Measurements from ENCODE around the gene GTF2IRD1. TPM values are rescaled to one million over a fixed set of nuclear protein-coding genes. Genes with fewer than 3 reads are reported as not detected.

Gene GTF2IRD1
- total and polyA plus RNA-seq, 9 of the 15 experiments (the other 6 are each of a cell fraction or from before 2014, with no cell fraction given): 9.1 to 30.2 (median 14.0) TPM

GRCh38 chr7:74473116-74473515 lies 19.4 kb downstream of the GTF2IRD1 start:
- H3K9ac ChIP-seq (ENCODE audit: insufficient read depth in 1 of 2, low read depth in 2 of 2, low read length in 2 of 2): peak overlapping the region in 1 of 2 experiments; percentile 61; a peak in 1 of 4 replicates
- ChIA-PET CTCF (ENCODE audit: low intra/inter-chr PET ratio) (no interaction called here), POLR2A (interaction anchor here (1.3 to 1.6 kb wide), 2 partner anchors 10 to 15 kb away, joined by 3 to 8 read pairs; no protein-coding TSS in a partner anchor)
- FAIRE-seq: no peak
- H3K79me2 ChIP-seq (ENCODE audit: control insufficient read depth, insufficient read depth, low read length): peaks cover 4% of the 10 kb centered on the region
- peaks cover 18% of the 10 kb centered on the region; the same call in 1 of the 2 replicates for H4K20me1 ChIP-seq (replicated peaks; ENCODE audit: control insufficient read depth, insufficient read depth, low read length)
- peaks cover 8 to 10% of the 10 kb centered on the region in 2 experiments; a peak in 4 of 5 replicates for H3K4me1 ChIP-seq (replicated peaks in 1 of 2; ENCODE audit: control insufficient read depth in 2 of 2, insufficient read depth in 2 of 2, low read length in 2 of 2)
- no peaks in the 10 kb centered on the region for H3K27me3 ChIP-seq (ENCODE audit: control insufficient read depth in 2 of 2, insufficient read depth in 2 of 2, low read length in 2 of 2)
- no peaks in the 10 kb centered on the region for H3K36me3 ChIP-seq (ENCODE audit: control insufficient read depth, insufficient read depth, low read length)
- TF ChIP-seq ESRRB (CRISPR knock-in tag; IDR thresholded peaks at IDR 0.05; ENCODE audit: borderline replicate concordance) (no peak), ZNF280B (CRISPR knock-in tag; IDR thresholded peaks at IDR 0.05) (no peak), PTTG1 (tag; IDR thresholded peaks at IDR 0.05; ENCODE audit: low read depth) (no peak), MAFF (IDR thresholded peaks at IDR 0.05; ENCODE audit: low read length) (no peak), BRF1 (IDR thresholded peaks at IDR 0.05; ENCODE audit: borderline replicate concordance, extremely low read depth, insufficient read length) (no peak)
- no peaks in the 10 kb centered on the region for H3K9me1 ChIP-seq (ENCODE audit: control insufficient read depth, insufficient read depth, low read length)
- WGBS (ENCODE audit: insufficient coverage, low coverage, missing lambda C conversion rate): 81% methylated on average over 5 of the region's 5 CpGs
- intact Hi-C loops (cut with micrococcal nuclease): no loop called here
- ATAC-seq: peak; percentile 41
- no TSS peak for BruUV-seq (replicated peaks)
- no peak overlapping the region for H3K27ac ChIP-seq (ENCODE audit: extremely low read depth, low read depth, low read length)
- no peaks in the 10 kb centered on the region for H3K9me3 ChIP-seq (replicated peaks; ENCODE audit: control insufficient read depth, insufficient read depth, low read depth, low read length)
- in situ Hi-C loops (cut with MboI): no loop called here
- H2AFZ ChIP-seq (ENCODE audit: low read depth, low read length): no peak overlapping the region
- no peak overlapping the region for H3K4me3 ChIP-seq
- no peak overlapping the region for H3K4me2 ChIP-seq (ENCODE audit: insufficient read depth, low read length)
- no peak for DNase-seq (ENCODE audit: extremely low read depth in 1 of 4, low spot score in 3 of 4)
